Measurements from ENCODE around the gene GPR101. TPM values are rescaled to one million over a fixed set of nuclear protein-coding genes. Genes with fewer than 3 reads are reported as not detected.

GPR101 gene
- total RNA-seq, 1 experiment from 2014 or later: not detected

Other genes with a start within 250 kb of the GPR101 start
- gene RBMX, start 153.3 kb downstream of the GPR101 start, total RNA-seq (2021): 275 and 285 TPM in 2 replicates